K562 (cell line): ENCODE measurements around the gene FAM53B. TPM values are rescaled to one million over a fixed set of nuclear protein-coding genes. Genes with fewer than 3 reads are reported as not detected.

ENCODE experiments used
- ATAC-seq: fragments of 200-7000 bp; cut with Tn5 transposase; 3 replicates; pipeline ENCODE4 v1.9.1; 2020; ENCODE audit warnings: moderate library complexity
- BruUV-seq: library from RNA; stranded (reverse); fragments of 400-500 nt; replicated peaks from 2 replicates; lab custom pipeline; 2021; lab: Mats Ljungman, UMichigan
- CTCF ChIA-PET: fragments of 300-600 bp; formaldehyde crosslinking; extraction: SDS; loops from one replicate; lab custom pipeline; 2021; ENCODE audit warnings: low intra/inter-chr PET ratio; lab: Yijun Ruan, JAX
- POLR2A ChIA-PET: fragments of 300-600, 350-650 bp; sonication (Branson Sonifier 250); formaldehyde crosslinking; extraction: SDS; loops from one replicate; lab custom pipeline; 2021; ENCODE audit warnings: antibody characterized with exemption, inconsistent platforms; lab: Yijun Ruan, JAX
- DNase-seq, 4 experiments: peaks; one replicate each; pipeline versions ENCODE4 v3.0.0 to v3.0.0-alpha.2; 2011 to 2018; ENCODE audit warnings: low spot score in 3 of 4, mixed read lengths in 3 of 4; ENCODE audit errors: extremely low read depth in 1 of 4
- FAIRE-seq: peaks from 2 replicates; lab custom pipeline; 2011; peaks lifted over from hg19 to GRCh38; lab: Jason Lieb, UNC
- H2AFZ ChIP-seq: 2 replicates; pipeline ENCODE4 v1.6.0; 2011; ENCODE audit warnings: low read depth, low read length, control low read depth, inconsistent platforms
- H3K27ac ChIP-seq: fragments of 200-600 bp; 3 replicates; pipeline ENCODE4 v1.8.0; 2011; ENCODE audit warnings: low read depth, mild to moderate bottlenecking, control low read depth, inconsistent platforms, low read length, moderate library complexity, mixed read lengths; ENCODE audit errors: extremely low read depth
- H3K27me3 ChIP-seq, 2 experiments: fragments of 300-600 bp in 1 of 2; 2 replicates in 1 of 2; 3 replicates in 1 of 2; pipeline versions ENCODE4 v1.6.0 to v1.8.0; 2011; ENCODE audit warnings: inconsistent platforms in 2 of 2, low read length in 2 of 2, mild to moderate bottlenecking in 1 of 2, mixed read lengths in 1 of 2, moderate library complexity in 1 of 2; ENCODE audit not compliant: control insufficient read depth in 2 of 2, insufficient read depth in 2 of 2
- H3K36me3 ChIP-seq: fragments of 300-600 bp; 3 replicates; pipeline ENCODE4 v1.8.0; 2011; ENCODE audit warnings: mild to moderate bottlenecking, low read length, inconsistent platforms; ENCODE audit not compliant: control insufficient read depth, insufficient read depth
- H3K4me1 ChIP-seq, 2 experiments: fragments of 200-600 bp in 1 of 2; replicated peaks in 1 of 2; 2 replicates in 1 of 2; 3 replicates in 1 of 2; pipeline versions ENCODE4 v1.5.1 to v1.8.0; 2011; ENCODE audit warnings: inconsistent platforms in 2 of 2, low read length in 2 of 2, mild to moderate bottlenecking in 1 of 2, mixed read lengths in 1 of 2, moderate library complexity in 1 of 2; ENCODE audit not compliant: control insufficient read depth in 2 of 2, insufficient read depth in 2 of 2
- H3K4me2 ChIP-seq: 2 replicates; pipeline ENCODE4 v1.6.1; 2011; ENCODE audit warnings: low read length, control low read depth, inconsistent platforms, mixed read lengths; ENCODE audit not compliant: insufficient read depth
- H3K4me3 ChIP-seq: fragments of 200-600 bp; sonication (generic), shearing (Covaris generic); 2 replicates; pipeline ENCODE4 v1.5.1; 2016; ENCODE audit warnings: control low read depth, inconsistent platforms
- H3K79me2 ChIP-seq: fragments of 200-600 bp; 3 replicates; pipeline ENCODE4 v1.8.0; 2011; ENCODE audit warnings: low read length, inconsistent platforms; ENCODE audit not compliant: control insufficient read depth, insufficient read depth
- H3K9ac ChIP-seq, 2 experiments: 2 replicates each; pipeline versions ENCODE4 v1.6.0 to v1.6.1; 2011; ENCODE audit warnings: low read depth in 2 of 2, low read length in 2 of 2, control low read depth in 1 of 2, inconsistent platforms in 1 of 2, mild to moderate bottlenecking in 1 of 2, mixed read lengths in 1 of 2; ENCODE audit not compliant: insufficient read depth in 1 of 2
- H3K9me1 ChIP-seq: one replicate; pipeline ENCODE4 v1.6.0; 2011; ENCODE audit warnings: inconsistent platforms, mild to moderate bottlenecking, low read length, moderate library complexity; ENCODE audit not compliant: control insufficient read depth, insufficient read depth
- H3K9me3 ChIP-seq: replicated peaks from 2 replicates; pipeline ENCODE4 v1.5.1; 2011; ENCODE audit warnings: low read depth, low read length, inconsistent platforms; ENCODE audit not compliant: control insufficient read depth, insufficient read depth
- H4K20me1 ChIP-seq: replicated peaks from 2 replicates; pipeline ENCODE4 v1.6.1; 2011; ENCODE audit warnings: low read length, inconsistent platforms, mixed read lengths; ENCODE audit not compliant: control insufficient read depth, insufficient read depth
- BCOR ChIP-seq: fragments of 450-650 bp; IDR thresholded peaks from 2 replicates; pipeline ENCODE4 v1.6.1; 2016
- BRD4 ChIP-seq: fragments of 200-600 bp; sonication (generic); IDR thresholded peaks from 2 replicates; pipeline ENCODE4 v1.6.1; 2017; ENCODE audit warnings: inconsistent platforms
- CBFA2T3 ChIP-seq: fragments of 450-650 bp; IDR thresholded peaks from 2 replicates; pipeline ENCODE4 v1.6.1; 2017
- EP300 ChIP-seq: IDR thresholded peaks from 2 replicates; pipeline ENCODE4 v1.6.1; 2012; ENCODE audit warnings: low read length, improper control_type of control experiment
- POLR2AphosphoS5 ChIP-seq: IDR thresholded peaks from 2 replicates; pipeline ENCODE4 v1.6.1; 2011; ENCODE audit warnings: mild to moderate bottlenecking, low read depth, low read length, moderate library complexity; ENCODE audit not compliant: control insufficient read depth, insufficient read depth
- TEAD2 ChIP-seq: fragments of 450-650 bp; IDR thresholded peaks from 2 replicates; pipeline ENCODE4 v1.6.1; 2016; ENCODE audit warnings: missing genetic modification characterization, control low read depth, missing compliant biosample characterization
- ZNF263 ChIP-seq: sonication (generic); formaldehyde crosslinking; IDR thresholded peaks from 2 replicates; pipeline ENCODE4 v1.8.0; 2022; ENCODE audit warnings: mild to moderate bottlenecking, missing genetic modification reagents, borderline replicate concordance
- ZNF561 ChIP-seq: fragments of 450-650 bp; formaldehyde crosslinking; conservative IDR thresholded peaks from 2 replicates; pipeline ENCODE4 v1.4.0; 2020; ENCODE audit warnings: mild to moderate bottlenecking, moderate library complexity
- ZNF766 ChIP-seq: fragments of 200-800 bp; sonication (Bioruptor generic); conservative IDR thresholded peaks from 2 replicates; pipeline ENCODE4 v1.6.1; 2016; ENCODE audit warnings: missing genetic modification characterization, missing compliant biosample characterization
- WGBS: fragments of 100-300 bp; shearing (Covaris generic); methylation state at CpG from one replicate; pipeline ENCODE4 v1.1.6; 2016; ENCODE audit warnings: low coverage, mixed read lengths; ENCODE audit not compliant: insufficient coverage; ENCODE audit errors: missing lambda C conversion rate; 5-methylcytosine and 5-hydroxymethylcytosine counted together
- in situ Hi-C: fragments of 300-500 bp; cut with MboI; formaldehyde crosslinking; loops from 4 replicates; pipeline ENCODE4 v1.15.0; 2018; ENCODE audit warnings: inconsistent platforms, mixed read lengths
- intact Hi-C: fragments of 100-400 bp; cut with micrococcal nuclease; formaldehyde crosslinking; loops from 2 replicates; pipeline ENCODE4 v1.14.2; 2022
- polyA plus RNA-seq, 8 experiments: library from polyadenylated mRNA; depleted of rRNA in 4 of 8; stranded (reverse) in 5 of 8; unstranded in 3 of 8; fragments of >200 nt; fragmentation: Nextera tagmentation in 2 of 8; fragmentation: Illumina TruSeq in 1 of 8; extraction: Ambion mirVana in 2 of 8; extraction: Trizol in 1 of 8; gene quantifications; 2 replicates each; pipeline versions ENCODE4 v1.2.1 to v1.2.3, GENCODE V29; 2011 to 2014; ENCODE audit warnings: inconsistent platforms in 1 of 8, missing spikeins in 1 of 8
- total RNA-seq, 7 experiments: library from RNA; depleted of rRNA in 6 of 7; stranded (reverse); fragments of >200 nt in 6 of 7; fragmentation: Illumina TruSeq in 2 of 7; extraction: Trizol in 2 of 7; gene quantifications; 2 replicates each; pipeline versions ENCODE4 v1.2.1 to v1.2.3, GENCODE V29; 2011 to 2021; ENCODE audit warnings: low replicate concordance in 1 of 7
- TF ChIP-seq, protein P1 (sequence below): sonication (generic); formaldehyde crosslinking; IDR thresholded peaks from 2 replicates; pipeline ENCODE4 v1.5.0; 2020; ENCODE audit warnings: missing genetic modification reagents
- TF ChIP-seq, protein P2 (sequence below): sonication (generic); formaldehyde crosslinking; IDR thresholded peaks from 2 replicates; pipeline ENCODE4 v1.8.1; 2023; ENCODE audit warnings: missing genetic modification reagents, mild to moderate bottlenecking, borderline replicate concordance
- TF ChIP-seq, protein P3 (sequence below): sonication (generic); formaldehyde crosslinking; IDR thresholded peaks from 2 replicates; pipeline ENCODE4 v1.8.0; 2022; ENCODE audit warnings: mild to moderate bottlenecking, missing genetic modification reagents

The FAM53B gene
- total and polyA plus RNA-seq, 9 of the 15 experiments (the other 6 are each of a cell fraction or from before 2014, with no cell fraction given): 0.03 to 16.5 (median 5.0) TPM

- Histone ChIP-seq H3K27me3 (no peaks in the 10 kb centered on the region), H3K4me3 (no peak overlapping the region), H4K20me1 (peaks cover 23% of the 10 kb centered on the region; the same call in 1 of the 2 replicates), H3K4me2 (no peak overlapping the region), H3K4me1 (peaks cover 25 to 32% of the 10 kb centered on the region in 2 experiments; a peak in 4 of 5 replicates), H2AFZ (no peak overlapping the region), H3K79me2 (peaks cover 70% of the 10 kb centered on the region), H3K9me3 (no peaks in the 10 kb centered on the region), H3K9ac (peak overlapping the region in 1 of 2 experiments; percentile 46; a peak in 1 of 4 replicates), H3K9me1 (no peaks in the 10 kb centered on the region), H3K27ac (no peak overlapping the region), H3K36me3 (peaks cover 8% of the 10 kb centered on the region; the same call in 1 of the 3 replicates)
- intact Hi-C loops (no loop called here), in situ Hi-C loops (no loop called here)
- ATAC-seq: no peak
- BruUV-seq: no TSS peak
- POLR2A ChIA-PET: interaction anchor here (0.6 kb wide), 1 partner anchor 146 kb away, joined by 3 read pairs; no protein-coding TSS in a partner anchor
- TF ChIP-seq BRD4 (no peak), ZNF766 (CRISPR knock-in tag) (no peak), ZNF561 (no peak), CBFA2T3 (no peak), ZNF263 (CRISPR knock-in tag) (no peak), POLR2AphosphoS5 (no peak), TEAD2 (tag) (no peak), BCOR (no peak), EP300 (no peak)
- TF ChIP-seq, protein P1, sequence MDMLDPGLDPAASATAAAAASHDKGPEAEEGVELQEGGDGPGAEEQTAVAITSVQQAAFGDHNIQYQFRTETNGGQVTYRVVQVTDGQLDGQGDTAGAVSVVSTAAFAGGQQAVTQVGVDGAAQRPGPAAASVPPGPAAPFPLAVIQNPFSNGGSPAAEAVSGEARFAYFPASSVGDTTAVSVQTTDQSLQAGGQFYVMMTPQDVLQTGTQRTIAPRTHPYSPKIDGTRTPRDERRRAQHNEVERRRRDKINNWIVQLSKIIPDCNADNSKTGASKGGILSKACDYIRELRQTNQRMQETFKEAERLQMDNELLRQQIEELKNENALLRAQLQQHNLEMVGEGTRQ (CRISPR knock-in tag): no peak
- TF ChIP-seq, protein P2, sequence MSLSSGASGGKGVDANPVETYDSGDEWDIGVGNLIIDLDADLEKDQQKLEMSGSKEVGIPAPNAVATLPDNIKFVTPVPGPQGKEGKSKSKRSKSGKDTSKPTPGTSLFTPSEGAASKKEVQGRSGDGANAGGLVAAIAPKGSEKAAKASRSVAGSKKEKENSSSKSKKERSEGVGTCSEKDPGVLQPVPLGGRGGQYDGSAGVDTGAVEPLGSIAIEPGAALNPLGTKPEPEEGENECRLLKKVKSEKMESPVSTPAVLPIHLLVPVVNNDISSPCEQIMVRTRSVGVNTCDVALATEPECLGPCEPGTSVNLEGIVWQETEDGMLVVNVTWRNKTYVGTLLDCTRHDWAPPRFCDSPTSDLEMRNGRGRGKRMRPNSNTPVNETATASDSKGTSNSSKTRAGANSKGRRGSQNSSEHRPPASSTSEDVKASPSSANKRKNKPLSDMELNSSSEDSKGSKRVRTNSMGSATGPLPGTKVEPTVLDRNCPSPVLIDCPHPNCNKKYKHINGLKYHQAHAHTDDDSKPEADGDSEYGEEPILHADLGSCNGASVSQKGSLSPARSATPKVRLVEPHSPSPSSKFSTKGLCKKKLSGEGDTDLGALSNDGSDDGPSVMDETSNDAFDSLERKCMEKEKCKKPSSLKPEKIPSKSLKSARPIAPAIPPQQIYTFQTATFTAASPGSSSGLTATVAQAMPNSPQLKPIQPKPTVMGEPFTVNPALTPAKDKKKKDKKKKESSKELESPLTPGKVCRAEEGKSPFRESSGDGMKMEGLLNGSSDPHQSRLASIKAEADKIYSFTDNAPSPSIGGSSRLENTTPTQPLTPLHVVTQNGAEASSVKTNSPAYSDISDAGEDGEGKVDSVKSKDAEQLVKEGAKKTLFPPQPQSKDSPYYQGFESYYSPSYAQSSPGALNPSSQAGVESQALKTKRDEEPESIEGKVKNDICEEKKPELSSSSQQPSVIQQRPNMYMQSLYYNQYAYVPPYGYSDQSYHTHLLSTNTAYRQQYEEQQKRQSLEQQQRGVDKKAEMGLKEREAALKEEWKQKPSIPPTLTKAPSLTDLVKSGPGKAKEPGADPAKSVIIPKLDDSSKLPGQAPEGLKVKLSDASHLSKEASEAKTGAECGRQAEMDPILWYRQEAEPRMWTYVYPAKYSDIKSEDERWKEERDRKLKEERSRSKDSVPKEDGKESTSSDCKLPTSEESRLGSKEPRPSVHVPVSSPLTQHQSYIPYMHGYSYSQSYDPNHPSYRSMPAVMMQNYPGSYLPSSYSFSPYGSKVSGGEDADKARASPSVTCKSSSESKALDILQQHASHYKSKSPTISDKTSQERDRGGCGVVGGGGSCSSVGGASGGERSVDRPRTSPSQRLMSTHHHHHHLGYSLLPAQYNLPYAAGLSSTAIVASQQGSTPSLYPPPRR: no peak
- TF ChIP-seq, protein P3, sequence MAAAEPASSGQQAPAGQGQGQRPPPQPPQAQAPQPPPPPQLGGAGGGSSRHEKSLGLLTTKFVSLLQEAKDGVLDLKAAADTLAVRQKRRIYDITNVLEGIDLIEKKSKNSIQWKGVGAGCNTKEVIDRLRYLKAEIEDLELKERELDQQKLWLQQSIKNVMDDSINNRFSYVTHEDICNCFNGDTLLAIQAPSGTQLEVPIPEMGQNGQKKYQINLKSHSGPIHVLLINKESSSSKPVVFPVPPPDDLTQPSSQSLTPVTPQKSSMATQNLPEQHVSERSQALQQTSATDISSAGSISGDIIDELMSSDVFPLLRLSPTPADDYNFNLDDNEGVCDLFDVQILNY (CRISPR knock-in tag): no peak
- WGBS: 100% methylated on average over 4 of the region's 6 CpGs
- no peak for FAIRE-seq
- no peak for DNase-seq
- CTCF ChIA-PET: interaction anchor here (0.9 kb wide), 1 partner anchor 198 kb away, joined by 3 read pairs; no protein-coding TSS in a partner anchor
Observed at GRCh38 chr10:124738441-124738840, 5.7 kb downstream of the FAM53B start.
